NB4 (cell line): ENCODE data around the gene PCK1.

ENCODE experiments used
- DNase-seq: peaks from one replicate; pipeline ENCODE4 v3.0.0; 2010; ENCODE audit warnings: low read depth
- H3K4me3 ChIP-seq: one replicate; pipeline ENCODE4 v1.5.1; 2011; ENCODE audit warnings: mild to moderate bottlenecking, low read depth, low read length, moderate library complexity
- CTCF ChIP-seq: IDR thresholded peaks from one replicate; pipeline ENCODE4 v1.5.1; 2012; ENCODE audit warnings: low read depth, low read length
- MAX ChIP-seq: IDR thresholded peaks from 2 replicates; pipeline ENCODE4 v1.6.1; 2011; ENCODE audit warnings: low read depth, low read length
- MYC ChIP-seq: IDR thresholded peaks from 2 replicates; pipeline ENCODE4 v1.6.1; 2011; ENCODE audit warnings: low read depth, low read length
- POLR2A ChIP-seq: IDR thresholded peaks from 2 replicates; pipeline ENCODE4 v1.6.1; 2011; ENCODE audit warnings: mild to moderate bottlenecking; ENCODE audit not compliant: insufficient read length; ENCODE audit errors: extremely low read depth

PCK1 gene

DNA sequence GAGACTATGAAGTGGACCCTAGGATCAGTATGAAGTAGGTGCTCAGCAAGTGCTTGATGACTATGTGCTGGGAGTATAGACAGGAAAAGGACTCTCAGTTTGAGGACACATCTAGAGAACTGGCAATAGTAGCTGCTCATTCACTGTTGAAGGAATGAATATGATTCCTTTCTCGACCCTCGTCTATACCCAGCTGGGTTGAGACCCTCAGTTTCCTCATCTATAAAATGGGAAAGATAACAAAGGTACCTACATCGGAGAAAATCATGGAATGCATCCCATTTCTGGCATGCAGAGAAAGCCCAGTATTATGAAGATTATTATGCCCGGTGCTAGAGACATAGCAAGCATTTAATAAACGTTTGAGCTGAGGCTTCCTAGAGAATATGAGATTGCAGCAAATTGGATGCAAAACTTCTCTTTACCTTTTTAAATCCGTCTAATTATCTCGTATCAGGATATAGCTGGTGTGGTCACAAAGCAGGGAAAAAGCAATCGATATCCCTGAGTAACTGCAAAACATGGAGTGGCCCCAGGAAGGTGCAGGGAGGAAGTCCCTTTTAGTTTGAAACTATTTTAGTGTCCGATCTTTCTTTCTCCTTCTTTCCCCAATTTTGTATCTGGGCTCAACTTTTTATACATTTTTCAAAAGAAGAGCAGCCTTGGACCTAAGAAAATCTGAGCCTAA is 2.8 kb upstream of the PCK1 start:
- no peak for TF ChIP-seq MYC
- no peak for TF ChIP-seq POLR2A
- no peak for TF ChIP-seq CTCF
- DNase-seq: no peak
- no peak overlapping the region for H3K4me3 ChIP-seq

DNA sequence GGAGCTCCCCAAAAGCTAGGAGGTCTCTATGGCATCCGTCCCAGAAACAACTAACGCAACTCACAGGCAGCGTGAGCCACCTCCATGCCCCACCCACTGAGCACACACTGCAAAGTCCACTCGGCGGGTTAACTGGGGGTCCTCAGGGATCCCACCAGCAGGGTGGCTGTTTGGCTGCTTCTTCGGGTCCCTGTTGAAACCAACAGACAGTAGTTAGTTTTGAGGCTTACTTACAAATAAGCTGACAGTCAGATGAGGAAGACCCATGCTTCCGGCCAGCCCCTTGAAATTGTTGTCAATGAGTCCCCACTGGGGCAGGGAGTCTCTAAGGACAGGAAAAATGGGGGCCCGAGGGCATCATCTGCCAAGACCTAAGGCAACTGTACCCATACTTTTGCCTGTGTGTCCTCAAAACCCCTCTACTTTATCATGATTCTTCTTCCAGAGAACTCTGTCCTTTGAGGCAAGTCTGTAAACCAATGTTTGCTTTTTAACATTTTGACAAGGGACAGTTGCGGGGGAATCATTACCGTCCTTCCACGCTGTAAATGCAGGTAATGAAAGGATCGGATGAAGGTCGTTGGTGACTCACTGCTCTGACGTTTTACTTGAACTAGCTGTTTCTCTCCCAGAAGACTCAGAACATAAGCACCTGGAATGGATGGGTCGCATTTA is 2.2 kb upstream of the PCK1 start:
- H3K4me3 ChIP-seq: no peak overlapping the region
- no peak for DNase-seq
- no peak for TF ChIP-seq CTCF
- no peak for TF ChIP-seq MYC
- TF ChIP-seq POLR2A: no peak
- no peak for TF ChIP-seq MAX

DNA sequence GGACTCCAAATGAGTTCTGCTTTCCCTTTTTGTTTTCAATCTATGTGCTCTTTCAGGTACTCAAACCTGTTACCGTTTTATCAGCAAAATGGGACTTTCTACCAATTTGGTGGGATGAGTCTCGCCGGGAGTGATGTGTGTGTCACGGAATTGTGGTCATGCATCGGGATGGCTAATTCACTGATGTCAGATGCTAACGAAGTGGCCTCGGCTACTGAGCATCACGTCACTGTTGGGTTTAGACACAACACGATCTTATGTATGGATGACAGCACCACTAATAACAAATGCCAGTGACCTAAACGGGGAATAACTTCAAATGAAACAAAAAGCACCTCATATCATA is 1.6 kb upstream of the PCK1 start:
- no peak for DNase-seq
- TF ChIP-seq CTCF (no peak), MAX (no peak), MYC (no peak), POLR2A (no peak)
- no peak overlapping the region for H3K4me3 ChIP-seq

DNA sequence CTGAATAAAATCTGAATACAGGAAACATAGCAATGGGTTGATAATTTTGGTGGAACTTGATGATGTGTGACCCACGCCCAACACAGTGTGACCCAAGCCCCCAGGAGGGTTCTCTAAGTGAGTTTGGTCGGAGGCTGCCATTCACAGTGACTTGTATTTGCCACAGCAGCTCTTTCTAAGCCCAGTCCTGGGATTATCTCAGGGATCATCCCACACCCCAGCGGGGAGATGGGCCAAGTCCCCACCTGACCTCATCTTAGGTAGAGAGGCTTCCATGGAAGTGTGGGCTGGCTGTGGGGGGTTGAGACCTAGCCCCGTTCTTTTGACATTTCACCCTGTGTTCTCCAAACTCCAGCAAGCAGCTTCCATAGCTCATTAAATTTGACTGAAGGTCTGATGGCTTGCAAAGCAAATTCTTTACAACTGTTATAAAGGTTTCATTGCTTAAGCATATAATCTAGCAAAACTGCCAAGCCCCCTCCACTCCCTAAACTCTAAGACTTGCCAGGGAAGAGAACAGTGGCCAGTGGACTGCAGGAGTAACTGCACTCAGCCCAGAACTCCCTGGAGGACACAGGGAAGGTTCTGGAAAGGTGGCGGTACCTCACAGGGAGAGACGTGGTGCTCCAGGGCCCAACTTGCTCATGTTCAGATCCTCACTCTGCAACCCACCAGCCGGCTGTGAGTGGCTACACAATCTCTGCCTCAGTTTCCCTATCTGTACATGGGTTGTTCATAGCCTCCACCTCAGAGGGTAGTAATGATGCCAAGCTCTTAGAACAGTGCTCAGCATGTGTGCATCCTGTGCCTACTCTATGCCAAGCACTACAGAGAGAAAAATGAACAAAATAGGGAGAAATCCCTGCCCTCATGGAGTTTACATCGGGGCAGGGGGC is 1.0 kb upstream of the PCK1 start:
- TF ChIP-seq CTCF: no peak
- no peak for TF ChIP-seq POLR2A
- no peak for TF ChIP-seq MYC
- TF ChIP-seq MAX: no peak
- H3K4me3 ChIP-seq: no peak overlapping the region
- no peak for DNase-seq

DNA sequence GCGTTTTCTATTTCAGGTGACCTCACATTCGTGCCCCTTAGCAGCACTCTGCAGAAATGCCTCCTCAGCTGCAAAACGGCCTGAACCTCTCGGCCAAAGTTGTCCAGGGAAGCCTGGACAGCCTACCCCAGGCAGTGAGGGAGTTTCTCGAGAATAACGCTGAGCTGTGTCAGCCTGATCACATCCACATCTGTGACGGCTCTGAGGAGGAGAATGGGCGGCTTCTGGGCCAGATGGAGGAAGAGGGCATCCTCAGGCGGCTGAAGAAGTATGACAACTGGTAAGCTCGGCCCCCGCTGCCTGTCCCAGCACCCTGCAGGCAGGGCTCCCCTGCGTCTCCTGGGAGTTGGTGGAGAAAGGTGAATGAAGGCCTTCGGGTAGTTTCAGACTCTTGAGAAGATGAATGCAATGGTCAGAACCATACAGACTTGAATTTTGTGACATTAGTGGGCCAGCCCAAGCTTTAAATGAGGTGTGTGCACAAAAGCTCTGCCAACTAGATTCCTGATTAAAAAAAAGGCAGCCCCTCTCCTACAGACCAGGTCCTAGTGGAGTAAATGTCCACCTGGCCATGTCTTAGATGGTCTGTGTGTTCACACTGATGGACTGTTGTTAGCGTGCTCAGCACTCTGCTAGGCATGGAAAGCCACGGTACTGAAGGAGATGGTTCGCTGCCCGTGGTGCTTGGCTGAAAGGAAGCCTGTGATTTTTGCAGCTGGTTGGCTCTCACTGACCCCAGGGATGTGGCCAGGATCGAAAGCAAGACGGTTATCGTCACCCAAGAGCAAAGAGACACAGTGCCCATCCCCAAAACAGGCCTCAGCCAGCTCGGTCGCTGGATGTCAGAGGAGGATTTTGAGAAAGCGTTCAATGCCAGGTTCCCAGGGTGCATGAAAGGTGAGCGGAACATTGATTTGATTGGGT is 708 bp downstream of the PCK1 start:
- no peak for DNase-seq
- no peak overlapping the region for H3K4me3 ChIP-seq
- TF ChIP-seq MYC (no peak), CTCF (no peak), POLR2A (no peak), MAX (no peak)
